Endothelial cell of umbilical vein (primary cell): ENCODE results near the gene TPCN1. TPM values are rescaled to one million over a fixed set of nuclear protein-coding genes. Genes with fewer than 3 reads are reported as not detected.
A peak's percentile ranks its signal among the peaks of the same experiment; 100 is the strongest.

Source experiments
- BruUV-seq: library from RNA; stranded (reverse); fragments of 400-500 nt; replicated peaks from 2 replicates; lab custom pipeline; 2021; lab: Mats Ljungman, UMichigan
- CTCF ChIA-PET: fragments of 300-600, 350-600 bp; sonication (Branson Sonifier 250); formaldehyde crosslinking; loops from one replicate; lab custom pipeline; 2021; ENCODE audit warnings: antibody characterized with exemption, inconsistent platforms; lab: Charles Lee
- POLR2A ChIA-PET: fragments of 300-600, 350-600 bp; sonication (Branson Sonifier 250); formaldehyde crosslinking; loops from one replicate; lab custom pipeline; 2021; ENCODE audit warnings: antibody characterized with exemption, inconsistent platforms; lab: Charles Lee
- DNase-seq: peaks from one replicate; pipeline ENCODE4 v3.0.0-alpha.2; 2011; ENCODE audit warnings: low read depth, low spot score
- FAIRE-seq: peaks from 2 replicates; lab custom pipeline; 2011; peaks lifted over from hg19 to GRCh38; lab: Jason Lieb, UNC
- H2AFZ ChIP-seq: 2 replicates; pipeline ENCODE4 v1.6.0; 2012; ENCODE audit warnings: low read depth, low read length, control low read depth, inconsistent platforms
- H3K27ac ChIP-seq: 2 replicates; pipeline ENCODE4 v1.5.1; 2011; ENCODE audit warnings: low read depth, mild to moderate bottlenecking, control low read depth, low read length, moderate library complexity; ENCODE audit not compliant: insufficient read depth
- H3K27me3 ChIP-seq, 2 experiments: 2 replicates each; pipeline versions ENCODE4 v1.6.0 to v1.6.1; 2011; ENCODE audit warnings: low read length in 2 of 2, mixed read lengths in 1 of 2; ENCODE audit not compliant: control insufficient read depth in 2 of 2, insufficient read depth in 2 of 2
- H3K36me3 ChIP-seq, 2 experiments: 2 replicates in 1 of 2; 3 replicates in 1 of 2; pipeline ENCODE4 v1.5.1; 2011; ENCODE audit warnings: low read length in 2 of 2, mild to moderate bottlenecking in 1 of 2, moderate library complexity in 1 of 2; ENCODE audit not compliant: control insufficient read depth in 2 of 2, insufficient read depth in 2 of 2; ENCODE audit errors: extremely low read depth in 1 of 2
- H3K4me1 ChIP-seq: 3 replicates; pipeline ENCODE4 v1.5.1; 2011; ENCODE audit warnings: mild to moderate bottlenecking, low read length; ENCODE audit not compliant: control insufficient read depth, insufficient read depth; ENCODE audit errors: extremely low read depth
- H3K4me2 ChIP-seq: 2 replicates; pipeline ENCODE4 v1.6.1; 2011; ENCODE audit warnings: low read length, control low read depth, mixed read lengths; ENCODE audit not compliant: insufficient read depth
- H3K4me3 ChIP-seq, 3 experiments: fragments of 200-600 bp in 1 of 3; sonication (generic), shearing (Covaris generic) in 1 of 3; replicated peaks in 1 of 3; 2 replicates each; pipeline ENCODE4 v1.5.1; 2011 to 2016; ENCODE audit warnings: control low read depth in 3 of 3, low read length in 3 of 3, mild to moderate bottlenecking in 2 of 3, inconsistent platforms in 1 of 3, low read depth in 1 of 3, moderate library complexity in 1 of 3; ENCODE audit not compliant: insufficient read depth in 1 of 3
- H3K79me2 ChIP-seq: 2 replicates; pipeline ENCODE4 v1.6.0; 2012; ENCODE audit warnings: low read length, inconsistent platforms; ENCODE audit not compliant: control insufficient read depth, insufficient read depth
- H3K9ac ChIP-seq: replicated peaks from 2 replicates; pipeline ENCODE3; 2011; ENCODE audit warnings: low read length, control low read depth; ENCODE audit not compliant: insufficient read depth; ENCODE audit errors: extremely low read depth
- H3K9me1 ChIP-seq: replicated peaks from 3 replicates; pipeline ENCODE4 v1.6.0; 2011; ENCODE audit warnings: mild to moderate bottlenecking, low read length; ENCODE audit not compliant: control insufficient read depth, insufficient read depth; ENCODE audit errors: extremely low read depth
- H3K9me3 ChIP-seq: replicated peaks from 2 replicates; pipeline ENCODE4 v1.5.1; 2012; ENCODE audit warnings: low read length, inconsistent platforms; ENCODE audit not compliant: control insufficient read depth, insufficient read depth
- H4K20me1 ChIP-seq: replicated peaks from 2 replicates; pipeline ENCODE3; 2011; ENCODE audit warnings: mild to moderate bottlenecking, low read length; ENCODE audit not compliant: control insufficient read depth, insufficient read depth; ENCODE audit errors: extremely low read depth
- CTCF ChIP-seq, 2 donors: IDR thresholded peaks; 1 replicate in 1 of 2; 2 replicates in 1 of 2; pipeline ENCODE4 v1.5.1; 2011; ENCODE audit warnings: low read length in 2 of 2, mild to moderate bottlenecking in 2 of 2, moderate library complexity in 2 of 2, control low read depth in 1 of 2, inconsistent platforms in 1 of 2, low read depth in 1 of 2; ENCODE audit not compliant: insufficient read depth in 1 of 2; ENCODE audit errors: extremely low read depth in 1 of 2
- EZH2 ChIP-seq: IDR thresholded peaks from 2 replicates; pipeline ENCODE4 v1.6.1; 2012; ENCODE audit warnings: borderline replicate concordance, low read depth, mild to moderate bottlenecking, moderate library complexity, low read length, inconsistent platforms; ENCODE audit not compliant: severe bottlenecking
- FOS ChIP-seq: IDR thresholded peaks from 2 replicates; pipeline ENCODE4 v1.6.1; 2011; ENCODE audit warnings: mild to moderate bottlenecking, low read length, moderate library complexity, borderline replicate concordance; ENCODE audit not compliant: insufficient read depth
- GATA2 ChIP-seq: IDR thresholded peaks from 2 replicates; pipeline ENCODE4 v1.7.0; 2011; ENCODE audit warnings: low read depth, mild to moderate bottlenecking, moderate library complexity, mixed read lengths, low read length; ENCODE audit not compliant: insufficient read length, insufficient read depth
- JUN ChIP-seq: IDR thresholded peaks from 2 replicates; pipeline ENCODE4 v1.6.1; 2011; ENCODE audit warnings: borderline replicate concordance, low read depth; ENCODE audit not compliant: insufficient read length, insufficient read depth
- MAX ChIP-seq: IDR thresholded peaks from 2 replicates; pipeline ENCODE4 v1.6.1; 2011; ENCODE audit not compliant: insufficient read depth, insufficient read length
- MYC ChIP-seq: IDR thresholded peaks from one replicate; pipeline ENCODE4 v1.6.1; 2011; ENCODE audit warnings: mild to moderate bottlenecking, low read depth, low read length
- POLR2A ChIP-seq: IDR thresholded peaks from 2 replicates; pipeline ENCODE4 v1.6.1; 2012; ENCODE audit warnings: low read depth, mild to moderate bottlenecking, control low read depth, low read length
- POLR2AphosphoS5 ChIP-seq: IDR thresholded peaks from 2 replicates; pipeline ENCODE4 v1.6.1; 2012; ENCODE audit warnings: low read depth, mild to moderate bottlenecking, control low read depth, low read length, moderate library complexity; ENCODE audit not compliant: insufficient read depth
- dilution Hi-C: fragments of 300-500 bp; cut with MboI; formaldehyde crosslinking; loops from one replicate; pipeline ENCODE4 v1.15.0; 2019; ENCODE audit warnings: low sequenced_read_pairs; ENCODE audit not compliant: extremely low pct_ligation_motif_present
- intact Hi-C: fragments of 100-400 bp; cut with micrococcal nuclease; formaldehyde crosslinking; loops from one replicate; pipeline ENCODE4 v1.10.0; 2022
- polyA plus RNA-seq, 4 experiments: library from polyadenylated mRNA; depleted of rRNA in 3 of 4; stranded (reverse) in 3 of 4; unstranded in 1 of 4; fragments of >200 nt; gene quantifications; 2 replicates each; pipeline versions ENCODE4 v1.2.1 to v1.2.3, GENCODE V29; 2011 to 2012; ENCODE audit warnings: missing spikeins in 1 of 4
- total RNA-seq: library from RNA; stranded (reverse); gene quantifications from 2 replicates; pipeline ENCODE4 v1.2.3, GENCODE V29; 2021

Gene TPCN1
- total and polyA plus RNA-seq, 2 donors (not counting 3 experiments of a cell fraction or from before 2014, with no cell fraction given): 19.5 to 28.3 TPM

GRCh38 chr12:113196990-113197389 is 24.3 kb upstream of the TPCN1 start:
- intact Hi-C loops (loop anchor here (1.0 to 2.0 kb wide), 7 partner anchors 24 to 715 kb away; partner anchors contain the start of genes PLBD2 and TPCN1), dilution Hi-C loops (no loop called here)
- Histone ChIP-seq H3K9me1 (no peaks in the 10 kb centered on the region), H2AFZ (no peak overlapping the region), H3K4me3 (no peak overlapping the region), H3K79me2 (no peaks in the 10 kb centered on the region), H3K27ac (no peak overlapping the region), H3K9ac (no peak overlapping the region), H3K9me3 (no peaks in the 10 kb centered on the region), H3K4me2 (no peak overlapping the region), H3K4me1 (peaks cover 23% of the 10 kb centered on the region), H4K20me1 (no peaks in the 10 kb centered on the region), H3K36me3 (peaks cover 0 to 1% of the 10 kb centered on the region in 2 experiments), H3K27me3 (no peaks in the 10 kb centered on the region)
- BruUV-seq: no TSS peak
- DNase-seq (peak; percentile 82), FAIRE-seq (peak; percentile 80)
- POLR2A ChIA-PET: interaction anchor here (0.6 to 0.7 kb wide), 2 partner anchors 89 to 227 kb away, joined by 3 to 7 read pairs; no protein-coding TSS in a partner anchor
- CTCF ChIA-PET: interaction anchor here (0.6 to 2.6 kb wide), 21 partner anchors 9 to 265 kb away, joined by 3 to 10 read pairs (median 4); partner anchors contain the start of genes RITA1 and SDSL
- no peak for TF ChIP-seq GATA2
- TF ChIP-seq CTCF (IDR thresholded peaks at IDR 0.05; ENCODE audit: extremely low read depth in 1 of 2, insufficient read depth in 1 of 2, low read depth in 1 of 2, low read length in 2 of 2): peak; percentile 63 to 81

GRCh38 chr12:113197518-113198077 is 23.7 kb upstream of the TPCN1 start:
- Histone ChIP-seq H3K27ac (no peak overlapping the region), H3K4me3 (no peak overlapping the region), H3K27me3 (no peaks in the 10 kb centered on the region), H3K9ac (no peak overlapping the region), H3K79me2 (no peaks in the 10 kb centered on the region), H3K9me1 (no peaks in the 10 kb centered on the region), H3K4me1 (peaks cover 22% of the 10 kb centered on the region), H4K20me1 (no peaks in the 10 kb centered on the region), H3K9me3 (no peaks in the 10 kb centered on the region), H3K36me3 (no peaks in the 10 kb centered on the region), H3K4me2 (no peak overlapping the region), H2AFZ (no peak overlapping the region)
- BruUV-seq: no TSS peak
- FAIRE-seq: no peak
- DNase-seq: no peak
- ChIA-PET CTCF (interaction anchor here (0.6 to 1.7 kb wide), 20 partner anchors 8 to 264 kb away, joined by 3 to 10 read pairs (median 4); partner anchors contain the start of genes RITA1 and SDSL), POLR2A (interaction anchor here (0.6 to 0.7 kb wide), 2 partner anchors 89 to 227 kb away, joined by 3 to 7 read pairs; no protein-coding TSS in a partner anchor)
- dilution Hi-C loops (no loop called here), intact Hi-C loops (loop anchor here (1.0 to 2.0 kb wide), 7 partner anchors 24 to 715 kb away; partner anchors contain the start of genes PLBD2 and TPCN1)
- no peak for TF ChIP-seq JUN
- no peak for TF ChIP-seq FOS
- no peak for TF ChIP-seq GATA2
- TF ChIP-seq POLR2AphosphoS5: no peak
- TF ChIP-seq MYC: no peak
- no peak for TF ChIP-seq CTCF (IDR thresholded peaks at IDR 0.05; ENCODE audit: extremely low read depth in 1 of 2, insufficient read depth in 1 of 2, low read depth in 1 of 2, low read length in 2 of 2)
- TF ChIP-seq MAX: no peak
- TF ChIP-seq POLR2A: no peak
- no peak for TF ChIP-seq EZH2
